Thoracic aorta (tissue), 2 donors: ENCODE results near the gene ACOT2. TPM values are rescaled to one million over a fixed set of nuclear protein-coding genes. Genes with fewer than 3 reads are reported as not detected.

Source experiments
- ATAC-seq: fragments of 150-250 bp; one replicate; pipeline ENCODE4 v1.8.0; 2017; ENCODE audit warnings: low read depth; ENCODE audit not compliant: insufficient number of reproducible peaks, low FRiP score
- DNase-seq: peaks from one replicate; pipeline ENCODE4 v3.0.0-alpha.2; 2020; ENCODE audit warnings: low spot score
- H3K27ac ChIP-seq, 2 donors: fragments of 200-600 bp; sonication (generic); 1 replicate in 1 of 2; 2 replicates in 1 of 2; pipeline ENCODE4 v1.5.1; 2016; ENCODE audit warnings: mild to moderate bottlenecking in 2 of 2, moderate library complexity in 2 of 2
- H3K27me3 ChIP-seq: fragments of 200-600 bp; sonication (generic); replicated peaks from 2 replicates; pipeline ENCODE4 v1.6.0; 2016; ENCODE audit warnings: mild to moderate bottlenecking; ENCODE audit not compliant: insufficient read depth
- H3K36me3 ChIP-seq: fragments of 200-600 bp; sonication (generic); one replicate; pipeline ENCODE4 v1.5.1; 2016
- H3K4me1 ChIP-seq, 2 donors: fragments of 200-600 bp; sonication (generic); 1 replicate in 1 of 2; 2 replicates in 1 of 2; pipeline versions ENCODE4 v1.5.1 to v1.6.0; 2016; ENCODE audit warnings: low read depth in 2 of 2, mild to moderate bottlenecking in 1 of 2; ENCODE audit not compliant: control insufficient read depth in 1 of 2
- H3K4me3 ChIP-seq: fragments of 200-600 bp; sonication (generic); 2 replicates; pipeline ENCODE4 v1.5.1; 2016; ENCODE audit warnings: mild to moderate bottlenecking
- H3K9me3 ChIP-seq: fragments of 200-600 bp; sonication (generic); 2 replicates; pipeline ENCODE4 v1.5.1; 2016
- total RNA-seq, 2 donors: library from RNA; depleted of rRNA; stranded (reverse); fragments of >200 nt; gene quantifications; one replicate each; pipeline versions ENCODE4 v1.1.0 to v1.2.3, GENCODE V29; 2016
- TF ChIP-seq, protein P1 (sequence below): fragments of 200-600 bp; sonication (generic); IDR thresholded peaks from one replicate; pipeline ENCODE4 v1.5.1; 2019; ENCODE audit warnings: antibody characterized with exemption

The ACOT2 gene
- total RNA-seq, 2 donors from 2014 or later, result 14.0 to 44.5 TPM

DNA sequence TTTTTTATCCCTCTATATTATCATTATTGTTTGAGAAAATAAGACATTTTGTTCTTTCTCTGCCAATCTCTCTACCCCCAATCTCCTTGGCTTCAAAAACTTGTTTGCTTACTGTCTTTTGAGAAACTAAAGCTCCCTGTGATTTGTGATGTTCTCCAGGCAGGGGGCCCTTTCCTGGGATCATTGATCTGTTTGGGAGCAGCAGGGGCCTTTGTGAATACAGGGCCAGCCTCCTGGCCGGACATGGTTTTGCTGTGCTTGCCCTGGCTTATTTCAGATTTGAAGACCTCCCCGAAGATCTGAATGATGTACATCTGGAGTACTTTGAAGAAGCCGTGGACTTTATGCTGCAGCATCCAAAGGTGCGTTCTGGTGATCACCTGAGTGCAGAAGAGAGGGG is 47.8 kb downstream of the ACOT2 start:
- Histone ChIP-seq H3K27ac (no peak overlapping the region), H3K9me3 (no peaks in the 10 kb centered on the region), H3K36me3 (no peaks in the 10 kb centered on the region), H3K27me3 (no peaks in the 10 kb centered on the region), H3K4me1 (peaks cover 0 to 9% of the 10 kb centered on the region in 2 donors), H3K4me3 (no peak overlapping the region)
- TF ChIP-seq, protein P1, sequence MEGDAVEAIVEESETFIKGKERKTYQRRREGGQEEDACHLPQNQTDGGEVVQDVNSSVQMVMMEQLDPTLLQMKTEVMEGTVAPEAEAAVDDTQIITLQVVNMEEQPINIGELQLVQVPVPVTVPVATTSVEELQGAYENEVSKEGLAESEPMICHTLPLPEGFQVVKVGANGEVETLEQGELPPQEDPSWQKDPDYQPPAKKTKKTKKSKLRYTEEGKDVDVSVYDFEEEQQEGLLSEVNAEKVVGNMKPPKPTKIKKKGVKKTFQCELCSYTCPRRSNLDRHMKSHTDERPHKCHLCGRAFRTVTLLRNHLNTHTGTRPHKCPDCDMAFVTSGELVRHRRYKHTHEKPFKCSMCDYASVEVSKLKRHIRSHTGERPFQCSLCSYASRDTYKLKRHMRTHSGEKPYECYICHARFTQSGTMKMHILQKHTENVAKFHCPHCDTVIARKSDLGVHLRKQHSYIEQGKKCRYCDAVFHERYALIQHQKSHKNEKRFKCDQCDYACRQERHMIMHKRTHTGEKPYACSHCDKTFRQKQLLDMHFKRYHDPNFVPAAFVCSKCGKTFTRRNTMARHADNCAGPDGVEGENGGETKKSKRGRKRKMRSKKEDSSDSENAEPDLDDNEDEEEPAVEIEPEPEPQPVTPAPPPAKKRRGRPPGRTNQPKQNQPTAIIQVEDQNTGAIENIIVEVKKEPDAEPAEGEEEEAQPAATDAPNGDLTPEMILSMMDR, result no peak
- no peak for DNase-seq
- no peak for ATAC-seq

DNA sequence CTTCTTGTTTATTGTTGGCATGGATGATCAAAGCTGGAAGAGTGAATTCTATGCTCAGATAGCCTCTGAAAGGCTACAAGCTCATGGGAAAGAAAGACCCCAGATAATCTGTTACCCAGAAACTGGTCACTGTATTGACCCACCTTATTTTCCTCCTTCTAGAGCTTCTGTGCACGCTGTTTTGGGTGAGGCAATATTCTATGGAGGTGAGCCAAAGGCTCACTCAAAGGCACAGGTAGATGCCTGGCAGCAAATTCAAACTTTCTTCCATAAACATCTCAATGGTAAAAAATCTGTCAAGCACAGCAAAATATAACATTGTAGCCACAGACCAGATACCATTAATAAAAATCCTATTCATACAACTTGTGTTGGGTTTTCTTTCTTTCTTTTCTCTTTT is 50.5 kb downstream of the ACOT2 start:
- DNase-seq, result no peak
- H3K4me3 ChIP-seq, result no peak overlapping the region
- ATAC-seq, result no peak
- TF ChIP-seq, protein P1, result no peak
- no peak overlapping the region for H3K27ac ChIP-seq
- H3K4me1 ChIP-seq, result no peaks in the 10 kb centered on the region
- no peaks in the 10 kb centered on the region for H3K27me3 ChIP-seq
- H3K36me3 ChIP-seq, result no peaks in the 10 kb centered on the region
- H3K9me3 ChIP-seq, result no peaks in the 10 kb centered on the region

DNA sequence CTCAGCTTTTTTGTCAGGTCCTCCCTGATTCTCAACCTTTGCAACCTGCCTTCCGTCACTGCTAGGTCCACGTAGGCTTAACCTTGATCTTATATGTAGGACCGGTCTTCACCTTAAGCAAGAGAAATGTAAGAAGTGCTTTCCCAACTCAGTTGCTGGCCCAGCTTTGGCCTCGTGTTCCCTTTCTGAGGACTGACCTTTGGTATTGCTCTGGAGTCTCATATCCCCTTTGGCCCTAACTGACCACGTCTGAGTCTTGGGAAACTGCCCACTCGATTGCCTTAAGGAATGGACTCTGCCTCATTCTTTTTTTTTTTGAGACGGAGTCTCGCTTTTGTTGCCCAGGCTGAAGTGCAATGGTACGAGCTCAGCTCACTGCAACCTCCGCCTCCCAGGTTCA is 51.3 kb downstream of the ACOT2 start:
- no peaks in the 10 kb centered on the region for H3K36me3 ChIP-seq
- ATAC-seq (no peak), DNase-seq (no peak)
- no peaks in the 10 kb centered on the region for H3K4me1 ChIP-seq
- TF ChIP-seq, protein P1, result no peak
- no peak overlapping the region for H3K4me3 ChIP-seq
- H3K9me3 ChIP-seq, result no peaks in the 10 kb centered on the region
- H3K27ac ChIP-seq, result no peak overlapping the region
- H3K27me3 ChIP-seq, result no peaks in the 10 kb centered on the region

DNA sequence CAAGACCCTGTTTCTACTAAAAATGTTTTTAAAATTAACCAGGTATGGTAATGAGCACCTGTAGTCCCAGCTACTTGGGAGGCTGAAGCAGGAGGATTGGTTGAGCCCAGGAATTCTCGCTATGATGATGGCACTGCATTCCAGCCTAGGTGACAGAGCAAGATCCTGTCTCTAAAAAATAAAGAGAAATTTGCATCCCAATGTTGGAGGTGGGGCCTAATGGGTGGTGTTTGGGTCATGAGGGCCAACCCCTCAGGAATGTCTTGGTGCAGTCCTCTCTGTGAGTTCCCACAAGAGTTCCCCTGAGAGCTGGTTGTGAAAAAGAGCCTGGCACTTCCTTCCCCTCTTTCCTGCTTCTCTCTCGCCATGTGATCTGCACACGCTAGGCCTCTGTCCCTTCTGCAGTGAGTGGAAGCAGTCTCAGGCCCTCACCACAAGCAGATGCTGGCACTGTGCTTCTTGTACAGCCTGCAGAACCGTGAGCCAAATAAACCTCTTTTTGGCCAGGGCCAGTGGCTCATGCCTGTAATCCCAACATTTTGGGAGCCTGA is 54.6 kb downstream of the ACOT2 start:
- TF ChIP-seq, protein P1, result no peak
- H3K27ac ChIP-seq, result no peak overlapping the region
- no peaks in the 10 kb centered on the region for H3K9me3 ChIP-seq
- DNase-seq (no peak), ATAC-seq (no peak)
- H3K27me3 ChIP-seq, result no peaks in the 10 kb centered on the region
- no peak overlapping the region for H3K4me3 ChIP-seq
- no peaks in the 10 kb centered on the region for H3K4me1 ChIP-seq
- H3K36me3 ChIP-seq, result no peaks in the 10 kb centered on the region

Other genes with a start within 250 kb of the ACOT2 start
- gene NUMB, start 110.7 kb upstream of the ACOT2 start, total RNA-seq, result 10 to 100 TPM; 37.0 to 65.7 TPM
- gene RIOX1, start 78.3 kb upstream of the ACOT2 start, total RNA-seq, result 10 to 100 TPM; 16.7 to 24.1 TPM
- 10 to 100 TPM in 1 of 2 donors, 1 to 10 TPM in 1; 5.6 to 18.5 TPM for gene ACOT1, start 32.1 kb upstream of the ACOT2 start, total RNA-seq
- 1 to 10 TPM; 1.3 to 3.2 TPM for gene HEATR4, start 10.3 kb upstream of the ACOT2 start, total RNA-seq
- gene ACOT4, start 22.7 kb downstream of the ACOT2 start, total RNA-seq, result 1 to 10 TPM; 1.3 to 1.8 TPM
- not detected for gene ACOT6, start 43.3 kb downstream of the ACOT2 start, total RNA-seq
- gene DNAL1, start 75.8 kb downstream of the ACOT2 start, total RNA-seq, result 10 to 100 TPM; 13.0 to 20.7 TPM
- 10 to 100 TPM; 27.3 to 37.4 TPM for gene PNMA1, start 145.2 kb downstream of the ACOT2 start, total RNA-seq